Measurements from ENCODE around the gene DIS3L2.

DNA sequence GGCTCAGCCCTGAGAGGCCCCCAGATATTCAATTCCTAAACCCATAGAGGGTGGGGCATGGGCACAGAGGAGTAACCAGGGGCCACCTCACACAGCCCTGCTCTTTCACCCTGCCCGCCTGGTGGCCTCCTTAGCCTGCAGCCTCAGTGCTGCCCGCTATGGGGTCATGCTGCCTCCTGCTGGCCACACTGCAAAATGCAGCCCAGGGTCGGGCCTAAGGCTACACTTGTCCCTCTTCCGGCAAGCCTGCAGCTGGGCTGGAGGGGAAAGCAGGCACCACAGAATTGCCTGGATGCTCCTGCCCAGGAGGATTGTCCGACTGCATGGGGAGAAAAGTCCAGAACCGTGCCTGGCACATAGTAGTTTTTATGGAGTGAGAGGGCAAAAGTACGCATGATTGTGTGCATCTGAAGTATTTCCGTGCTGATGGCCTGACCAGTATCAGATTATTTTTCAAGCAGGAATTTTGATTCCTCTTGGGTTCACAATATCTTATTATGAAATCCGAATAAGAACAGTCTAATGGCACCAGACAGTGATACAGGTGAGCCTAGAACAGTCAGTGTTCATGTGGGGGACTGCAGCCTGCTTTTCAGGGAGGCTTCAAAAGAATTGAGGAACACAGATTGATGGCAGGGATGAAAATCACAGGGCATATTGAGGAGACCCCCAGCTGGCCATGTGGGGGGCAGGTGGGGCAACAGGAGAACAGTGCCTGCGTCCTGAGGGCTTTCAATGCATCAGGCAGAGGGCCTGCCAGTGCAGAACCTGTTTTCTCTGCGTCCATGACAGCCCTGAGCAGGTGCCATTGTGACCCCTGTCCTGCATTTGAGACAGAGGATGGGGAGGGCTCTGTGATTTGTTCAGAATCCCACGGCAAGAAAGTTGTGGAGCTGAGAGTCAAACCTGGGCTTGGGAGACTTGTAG, 365.9 kb downstream of the DIS3L2 start:
- TF ChIP-seq EZH2 (IDR thresholded peaks at IDR 0.05) (no peak), POLR2AphosphoS5 (IDR thresholded peaks at IDR 0.05; ENCODE audit: borderline replicate concordance, low read depth, low read length) (no peak)
